Epithelial cell of esophagus (primary cell): ENCODE results near the gene PPP6R3.

Source experiments
- DNase-seq: peaks from one replicate; pipeline ENCODE4 v3.0.0; 2010; ENCODE audit warnings: low read depth
- H3K4me3 ChIP-seq: 2 replicates; pipeline ENCODE4 v1.5.1; 2011; ENCODE audit warnings: mild to moderate bottlenecking, low read length, control low read depth
- TF ChIP-seq, protein P1 (sequence below): IDR thresholded peaks from 2 replicates; pipeline ENCODE4 v1.5.1; 2011; ENCODE audit warnings: low read depth, mild to moderate bottlenecking, low read length, control low read depth, inconsistent platforms; ENCODE audit not compliant: insufficient read depth; ENCODE audit errors: missing control alignments

The PPP6R3 gene

DNA sequence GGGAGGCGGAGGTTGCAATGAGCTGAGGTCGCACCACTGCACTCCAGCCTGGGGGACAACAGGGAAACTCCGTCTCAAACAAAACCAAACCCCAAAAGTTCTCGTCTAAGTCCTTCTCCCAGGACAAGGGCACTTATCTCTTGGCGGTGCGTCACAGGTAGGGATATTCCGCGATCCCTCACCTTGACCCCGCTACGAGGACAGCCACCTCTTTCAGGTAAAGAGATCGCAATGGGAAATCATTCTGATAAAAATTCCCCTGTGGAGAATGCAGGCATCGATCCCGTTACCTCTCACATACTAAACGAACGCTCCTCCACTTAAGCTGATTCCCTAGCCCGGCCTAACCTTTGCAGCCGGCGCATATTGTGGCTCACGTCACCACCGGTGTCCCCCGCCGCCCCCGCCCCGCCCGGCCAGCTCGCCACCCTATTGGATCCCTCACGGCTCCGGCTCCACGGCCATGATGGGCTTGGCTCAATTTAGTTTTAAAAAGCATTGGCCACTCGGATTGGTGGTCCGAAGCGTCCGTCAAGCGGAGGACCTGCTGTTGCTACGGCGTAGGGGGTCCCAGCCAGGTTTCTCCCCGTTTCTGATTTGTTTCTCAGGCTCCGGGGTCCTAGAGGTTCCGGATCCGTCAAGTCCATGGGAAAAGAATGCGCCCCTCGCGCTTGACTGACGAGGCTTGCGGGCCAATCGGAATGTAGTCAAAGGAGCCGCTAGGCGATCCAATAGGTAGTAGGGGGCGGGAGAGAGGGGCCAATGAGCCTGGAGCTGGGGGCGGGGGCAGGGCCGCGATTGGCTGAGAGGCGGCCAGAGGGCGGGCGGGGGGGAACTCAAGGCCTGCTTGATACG is 439 bp upstream of the PPP6R3 start:
- TF ChIP-seq, protein P1, sequence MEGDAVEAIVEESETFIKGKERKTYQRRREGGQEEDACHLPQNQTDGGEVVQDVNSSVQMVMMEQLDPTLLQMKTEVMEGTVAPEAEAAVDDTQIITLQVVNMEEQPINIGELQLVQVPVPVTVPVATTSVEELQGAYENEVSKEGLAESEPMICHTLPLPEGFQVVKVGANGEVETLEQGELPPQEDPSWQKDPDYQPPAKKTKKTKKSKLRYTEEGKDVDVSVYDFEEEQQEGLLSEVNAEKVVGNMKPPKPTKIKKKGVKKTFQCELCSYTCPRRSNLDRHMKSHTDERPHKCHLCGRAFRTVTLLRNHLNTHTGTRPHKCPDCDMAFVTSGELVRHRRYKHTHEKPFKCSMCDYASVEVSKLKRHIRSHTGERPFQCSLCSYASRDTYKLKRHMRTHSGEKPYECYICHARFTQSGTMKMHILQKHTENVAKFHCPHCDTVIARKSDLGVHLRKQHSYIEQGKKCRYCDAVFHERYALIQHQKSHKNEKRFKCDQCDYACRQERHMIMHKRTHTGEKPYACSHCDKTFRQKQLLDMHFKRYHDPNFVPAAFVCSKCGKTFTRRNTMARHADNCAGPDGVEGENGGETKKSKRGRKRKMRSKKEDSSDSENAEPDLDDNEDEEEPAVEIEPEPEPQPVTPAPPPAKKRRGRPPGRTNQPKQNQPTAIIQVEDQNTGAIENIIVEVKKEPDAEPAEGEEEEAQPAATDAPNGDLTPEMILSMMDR: no peak
- peak; percentile 98 for DNase-seq
- H3K4me3 ChIP-seq: peak overlapping the region; percentile 90

DNA sequence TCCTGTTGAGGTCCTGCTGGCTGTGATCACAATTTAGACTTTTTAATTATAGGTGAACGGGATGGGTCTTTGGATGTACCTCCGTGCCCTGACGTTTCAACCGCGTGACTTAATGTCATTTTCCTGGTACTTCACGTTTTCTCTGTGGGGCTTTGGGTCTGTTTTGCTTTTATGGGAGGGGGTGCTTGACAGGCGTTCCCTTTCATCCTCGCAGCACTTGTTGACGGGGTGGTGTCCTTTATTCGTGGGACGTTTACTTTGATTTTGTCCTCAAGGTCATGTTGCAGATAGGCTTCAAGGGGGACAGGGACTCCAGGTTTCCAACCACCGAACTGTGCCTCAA is 994 bp downstream of the PPP6R3 start:
- no peak for DNase-seq
- TF ChIP-seq, protein P1: no peak
- H3K4me3 ChIP-seq: peak overlapping the region; percentile 89

DNA sequence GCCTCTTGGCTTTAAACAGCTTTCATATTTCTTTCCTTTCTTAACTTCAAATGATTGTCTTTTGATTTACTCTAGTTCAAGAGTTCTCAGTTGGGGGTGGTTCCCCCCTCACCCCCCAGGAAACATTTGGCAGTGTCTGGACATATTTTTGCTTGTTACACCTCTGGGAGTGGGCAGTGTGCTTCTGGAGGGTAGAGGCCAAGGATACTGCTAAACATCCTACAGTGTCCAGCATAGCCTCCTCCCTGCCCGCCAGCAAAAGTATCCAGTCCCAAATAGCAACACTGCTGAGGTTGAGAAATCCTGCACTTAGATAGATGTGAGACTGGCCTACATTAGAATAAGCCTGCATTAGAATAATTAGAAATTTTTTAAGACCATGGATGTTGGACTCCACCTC is 3.2 kb downstream of the PPP6R3 start:
- TF ChIP-seq, protein P1: no peak
- no peak overlapping the region for H3K4me3 ChIP-seq
- no peak for DNase-seq

DNA sequence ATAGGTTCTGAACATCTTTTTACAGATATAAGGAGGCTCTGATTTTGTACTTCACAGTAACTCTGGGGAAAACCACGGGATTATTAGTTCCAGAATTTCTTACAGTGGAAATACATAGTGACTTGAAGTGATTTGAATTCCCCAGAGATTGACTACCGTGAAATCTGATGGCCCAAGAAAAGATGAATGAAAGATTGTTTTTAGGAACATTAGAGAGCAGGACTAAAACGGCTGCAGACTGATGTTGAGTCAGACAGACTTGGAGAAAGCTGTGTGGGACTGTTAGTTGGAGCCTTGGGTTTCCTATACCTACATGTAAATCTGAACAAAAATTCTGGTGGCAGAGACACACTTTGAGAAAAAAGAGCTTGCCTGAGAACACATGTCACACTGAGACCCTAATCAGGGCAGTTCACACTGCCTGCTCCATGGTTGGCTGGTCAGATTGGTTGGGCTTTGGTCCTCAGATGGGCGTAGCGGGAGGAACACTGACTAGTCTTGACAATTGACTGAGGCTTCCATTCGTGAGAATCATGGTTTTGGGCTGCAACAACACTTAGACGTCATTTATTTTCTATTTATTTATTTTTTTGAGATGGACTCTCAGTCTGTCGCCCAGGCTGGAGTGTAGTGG is 6.8 kb downstream of the PPP6R3 start:
- TF ChIP-seq, protein P1: no peak
- DNase-seq: no peak

DNA sequence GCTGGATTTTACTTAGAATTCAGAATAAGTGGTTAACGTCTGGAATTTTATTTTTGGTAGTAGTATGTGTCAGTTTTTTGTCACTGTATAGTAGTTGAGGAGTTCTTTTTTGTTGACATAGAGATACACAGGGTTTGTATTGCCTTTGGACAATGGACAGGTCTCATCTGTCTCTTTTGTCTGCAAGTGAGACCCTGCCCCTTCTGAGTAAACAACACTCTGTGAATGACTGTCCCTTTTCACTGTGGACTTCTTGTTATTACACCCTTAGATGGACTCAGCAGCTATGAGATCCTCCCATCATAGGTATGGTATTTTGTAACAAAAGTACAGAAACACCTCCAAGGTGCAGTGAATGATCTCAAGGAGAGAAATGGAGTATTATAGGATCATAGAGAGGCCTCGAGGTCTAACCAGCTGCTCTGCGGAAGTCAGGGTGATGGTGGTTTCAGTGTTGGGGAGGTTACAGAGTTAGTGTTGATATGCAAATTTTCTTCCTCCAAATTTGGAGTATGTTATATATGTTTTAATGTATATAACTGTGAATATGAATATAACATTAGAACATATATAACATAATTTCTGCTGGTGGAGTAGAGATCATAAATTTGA is 7.8 kb downstream of the PPP6R3 start:
- no peak overlapping the region for H3K4me3 ChIP-seq
- TF ChIP-seq, protein P1: no peak
- no peak for DNase-seq

More for the DNA sequence above, 6.8 kb downstream of the PPP6R3 start:
- no peak overlapping the region for H3K4me3 ChIP-seq

DNA sequence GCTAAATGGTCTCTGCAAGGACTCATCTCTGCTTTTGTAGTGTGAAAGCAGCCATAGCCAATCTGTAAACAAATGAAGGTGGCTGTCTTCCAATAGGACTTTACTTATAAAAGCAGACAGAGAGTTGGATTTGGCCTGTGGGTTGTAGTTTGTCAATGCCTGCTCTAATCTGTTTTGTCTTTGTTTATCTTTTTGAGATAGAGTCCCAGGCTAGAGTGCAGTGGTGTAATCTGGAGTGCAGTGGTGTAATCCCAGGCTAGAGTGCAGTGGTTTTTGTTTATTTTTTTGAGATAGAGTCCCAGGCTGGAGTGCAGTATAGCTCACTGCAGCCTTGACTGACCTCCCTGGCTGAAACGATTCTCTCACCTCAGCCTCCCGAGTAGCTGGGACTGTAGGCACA is 8.6 kb downstream of the PPP6R3 start:
- DNase-seq: no peak
- TF ChIP-seq, protein P1: no peak
- no peak overlapping the region for H3K4me3 ChIP-seq
